Measurements from ENCODE around the gene PHKA2. TPM values are rescaled to one million over a fixed set of nuclear protein-coding genes. Genes with fewer than 3 reads are reported as not detected.

Gene PHKA2
- total RNA-seq, 1 donor from 2014 or later = 26.4 TPM

GRCh38 chrX:18937173-18937572 is 46.7 kb downstream of the PHKA2 start:
- Mint-ChIP-seq H3K27me3 (ENCODE audit: unreplicated experiment) (no peaks in the 10 kb centered on the region), H3K4me1 (ENCODE audit: unreplicated experiment) (no peaks in the 10 kb centered on the region), H3K9me3 (ENCODE audit: unreplicated experiment) (peaks cover 10% of the 10 kb centered on the region), H3K27ac (ENCODE audit: unreplicated experiment) (no peak overlapping the region), H3K36me3 (ENCODE audit: unreplicated experiment) (peaks cover 12% of the 10 kb centered on the region), H3K4me3 (ENCODE audit: unreplicated experiment) (no peak overlapping the region)
- DNase-seq (ENCODE audit: extremely low spot score, unreplicated experiment) = no peak
- no peak for TF ChIP-seq CTCF (IDR thresholded peaks at IDR 0.05)

GRCh38 chrX:18935893-18936292 is 48.0 kb downstream of the PHKA2 start:
- Mint-ChIP-seq H3K27ac (ENCODE audit: unreplicated experiment) (no peak overlapping the region), H3K4me1 (ENCODE audit: unreplicated experiment) (no peaks in the 10 kb centered on the region), H3K9me3 (ENCODE audit: unreplicated experiment) (peaks cover 10% of the 10 kb centered on the region), H3K4me3 (ENCODE audit: unreplicated experiment) (no peak overlapping the region), H3K27me3 (ENCODE audit: unreplicated experiment) (no peaks in the 10 kb centered on the region), H3K36me3 (ENCODE audit: unreplicated experiment) (peaks cover 10% of the 10 kb centered on the region)
- DNase-seq (ENCODE audit: extremely low spot score, unreplicated experiment) = no peak
- no peak for TF ChIP-seq CTCF (IDR thresholded peaks at IDR 0.05)

- Mint-ChIP-seq H3K4me3 (ENCODE audit: unreplicated experiment) (no peak overlapping the region), H3K9me3 (ENCODE audit: unreplicated experiment) (peaks cover 10% of the 10 kb centered on the region), H3K27me3 (ENCODE audit: unreplicated experiment) (no peaks in the 10 kb centered on the region), H3K27ac (ENCODE audit: unreplicated experiment) (no peak overlapping the region), H3K36me3 (ENCODE audit: unreplicated experiment) (peaks cover 8% of the 10 kb centered on the region), H3K4me1 (ENCODE audit: unreplicated experiment) (no peaks in the 10 kb centered on the region)
- DNase-seq (ENCODE audit: extremely low spot score, unreplicated experiment) = no peak
- TF ChIP-seq CTCF (IDR thresholded peaks at IDR 0.05) = no peak
Measured at GRCh38 chrX:18934708-18935107, 49.2 kb downstream of the PHKA2 start.

GRCh38 chrX:18933617-18934016 is 50.3 kb downstream of the PHKA2 start:
- H3K4me3 Mint-ChIP-seq (ENCODE audit: unreplicated experiment) = no peak overlapping the region
- peaks cover 7% of the 10 kb centered on the region for H3K36me3 Mint-ChIP-seq (ENCODE audit: unreplicated experiment)
- peaks cover 10% of the 10 kb centered on the region for H3K9me3 Mint-ChIP-seq (ENCODE audit: unreplicated experiment)
- H3K27ac Mint-ChIP-seq (ENCODE audit: unreplicated experiment) = no peak overlapping the region
- TF ChIP-seq CTCF (IDR thresholded peaks at IDR 0.05) = no peak
- DNase-seq (ENCODE audit: extremely low spot score, unreplicated experiment) = no peak
- no peaks in the 10 kb centered on the region for H3K27me3 Mint-ChIP-seq (ENCODE audit: unreplicated experiment)
- no peaks in the 10 kb centered on the region for H3K4me1 Mint-ChIP-seq (ENCODE audit: unreplicated experiment)

- Mint-ChIP-seq H3K36me3 (ENCODE audit: unreplicated experiment) (peaks cover 6% of the 10 kb centered on the region), H3K27me3 (ENCODE audit: unreplicated experiment) (no peaks in the 10 kb centered on the region), H3K4me1 (ENCODE audit: unreplicated experiment) (no peaks in the 10 kb centered on the region), H3K9me3 (ENCODE audit: unreplicated experiment) (peaks cover 7% of the 10 kb centered on the region), H3K27ac (ENCODE audit: unreplicated experiment) (no peak overlapping the region), H3K4me3 (ENCODE audit: unreplicated experiment) (no peak overlapping the region)
- peak; percentile 56 for TF ChIP-seq CTCF (IDR thresholded peaks at IDR 0.05)
- DNase-seq (ENCODE audit: extremely low spot score, unreplicated experiment) = no peak
Measured at GRCh38 chrX:18931972-18932371, 51.9 kb downstream of the PHKA2 start.

Measured in osteocyte (in vitro differentiated cells).